ENCODE data around the gene SLC6A20.
"Not testable (repeated sequence)": the region's sequence is repeated elsewhere in the genome, so short reads cannot be mapped to it uniquely, and the experiment has no call there.

The SLC6A20 gene

GRCh38 chr3:45758871-45759270, 37.5 kb downstream of the SLC6A20 start:
- no peak for DNase-seq (ENCODE audit: low spot score)

GRCh38 chr3:45757141-45757540, 39.2 kb downstream of the SLC6A20 start:
- DNase-seq (ENCODE audit: low spot score), result not testable (repeated sequence)

DNA sequence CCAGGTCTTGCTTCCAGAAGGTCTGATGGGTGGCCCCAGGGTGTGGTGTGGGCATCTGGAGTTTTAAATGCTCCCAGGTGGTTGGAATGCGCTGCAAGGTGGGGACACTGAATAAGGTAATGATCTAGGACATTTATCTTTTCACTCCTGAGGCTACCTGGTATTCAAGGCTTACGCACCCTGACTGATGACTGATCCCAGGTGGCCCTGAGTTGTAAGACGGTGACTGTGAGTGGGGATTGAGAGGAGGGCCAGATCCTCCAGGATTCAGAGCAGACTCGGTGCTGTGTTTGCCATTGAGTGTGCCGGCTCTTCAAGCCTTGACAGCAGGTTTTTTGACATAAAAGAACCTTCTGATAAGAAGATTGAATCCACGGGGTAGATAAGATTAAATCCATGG, 40.3 kb downstream of the SLC6A20 start:
- DNase-seq (ENCODE audit: low spot score), result no peak

DNA sequence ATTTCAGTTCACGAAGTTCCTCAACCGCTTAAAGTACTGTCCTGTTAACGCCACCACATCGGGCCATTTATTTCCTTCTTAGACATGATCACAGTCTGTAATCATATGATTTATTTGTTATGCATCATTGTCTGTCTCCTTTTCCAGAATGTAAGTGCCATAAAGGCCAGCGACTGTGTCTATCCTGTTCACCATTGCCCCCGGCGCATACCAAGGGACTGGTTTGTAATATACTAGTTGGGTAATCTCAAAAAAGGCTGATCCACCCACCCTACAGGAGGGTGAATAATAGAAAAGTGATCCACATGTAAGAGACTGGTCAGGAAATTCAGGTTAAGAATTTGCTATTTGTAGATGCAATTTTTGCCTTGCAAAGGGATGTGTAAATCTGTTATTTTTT, 41.9 kb downstream of the SLC6A20 start:
- DNase-seq (ENCODE audit: low spot score), result no peak

DNA sequence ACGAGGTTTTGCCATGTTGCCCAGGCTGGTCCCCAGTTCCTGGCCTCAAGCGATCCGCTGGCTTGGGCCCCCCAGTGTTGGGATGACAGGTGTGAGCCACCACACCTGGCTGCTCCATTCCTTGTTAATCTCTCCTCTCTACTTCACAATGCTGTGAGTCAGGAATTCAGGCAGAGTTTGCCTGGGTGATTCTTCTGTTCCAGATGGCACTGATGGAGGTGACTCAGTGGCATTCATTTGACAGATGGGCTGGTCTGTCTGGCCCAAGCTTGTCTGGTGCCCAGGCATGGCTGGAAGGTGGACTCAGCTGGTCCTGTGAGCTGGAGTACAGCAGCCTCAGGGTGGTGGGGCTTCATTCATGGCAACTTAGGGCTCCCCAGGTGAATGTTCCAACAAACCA, 43.2 kb downstream of the SLC6A20 start:
- no peak for DNase-seq (ENCODE audit: low spot score)

DNA sequence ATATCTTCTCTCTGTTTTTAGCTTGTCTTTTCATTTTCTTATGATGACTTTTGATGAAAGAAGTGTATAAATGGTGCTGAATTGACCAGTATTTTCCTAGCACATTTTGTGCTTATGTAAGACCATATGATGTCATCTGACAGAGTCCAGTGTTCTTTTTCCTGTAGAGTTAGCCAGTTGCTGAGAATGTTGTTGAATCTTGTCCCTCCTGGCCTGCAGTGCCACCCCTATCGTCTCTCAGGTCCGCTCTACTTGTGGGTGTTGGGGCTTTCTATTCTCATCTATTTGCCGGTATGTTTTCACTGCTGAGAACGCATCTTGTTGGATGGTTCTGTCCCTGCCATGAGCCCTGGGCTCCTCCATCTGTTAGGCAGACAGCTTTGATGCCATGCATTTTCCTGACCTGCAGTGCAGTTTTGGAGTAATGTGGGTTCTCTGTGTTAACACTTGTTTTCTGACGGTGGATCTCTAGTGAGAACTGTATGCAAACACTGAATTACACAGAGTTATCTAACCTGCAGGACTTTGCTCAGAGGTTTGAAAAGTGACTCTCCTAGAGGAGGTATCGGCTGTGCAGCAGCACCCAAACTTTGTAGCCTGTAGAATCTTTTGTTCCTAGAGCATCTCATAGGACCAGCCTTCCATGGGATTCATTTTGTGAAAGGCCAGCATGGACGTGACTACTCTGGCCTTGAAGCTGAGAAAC, 44.6 kb downstream of the SLC6A20 start:
- DNase-seq (ENCODE audit: low spot score), result no peak

DNA sequence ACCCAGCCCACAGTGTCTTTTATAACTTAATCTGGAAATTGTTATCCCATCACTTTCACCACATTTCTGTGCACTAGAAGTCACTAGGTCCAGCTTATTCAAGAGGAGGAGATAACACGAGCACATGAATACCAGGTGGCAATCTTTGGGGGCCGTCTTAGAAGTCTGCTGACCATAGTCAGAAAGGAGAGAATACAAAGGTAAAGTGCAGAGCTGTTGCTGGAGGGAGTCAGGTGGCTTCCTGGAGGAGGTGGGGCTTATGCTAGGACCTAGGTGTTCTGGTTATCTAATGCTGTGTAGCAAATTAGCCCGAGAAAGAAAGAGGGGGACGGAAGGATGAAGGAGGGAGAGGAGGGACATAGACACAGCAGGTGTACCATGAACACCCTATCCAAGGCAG, 46.5 kb downstream of the SLC6A20 start:
- no peak for DNase-seq (ENCODE audit: low spot score)

GRCh38 chr3:45749036-45749600, 47.2 kb downstream of the SLC6A20 start:
- DNase-seq (ENCODE audit: low spot score), result not testable (repeated sequence)

DNA sequence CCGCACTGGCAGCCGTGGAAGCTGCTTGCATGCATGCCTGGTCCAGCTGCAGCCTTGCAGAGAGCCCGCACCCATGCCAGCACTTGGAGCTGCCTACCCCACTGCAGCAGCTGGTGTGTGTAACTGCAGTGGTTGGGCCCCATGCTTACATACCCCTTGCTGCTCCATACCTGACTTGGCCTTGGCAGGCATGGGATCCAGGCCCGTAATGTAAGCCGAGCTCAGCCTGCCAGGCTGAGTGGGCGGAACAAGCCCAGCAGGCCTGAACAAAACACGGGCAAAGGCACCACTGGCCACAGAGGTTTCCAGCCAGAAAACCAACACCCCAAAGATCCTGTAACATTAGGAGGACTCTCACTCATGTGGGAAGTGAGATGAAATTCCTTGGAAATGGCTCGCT, 48.3 kb downstream of the SLC6A20 start:
- no peak for DNase-seq (ENCODE audit: low spot score)

DNA sequence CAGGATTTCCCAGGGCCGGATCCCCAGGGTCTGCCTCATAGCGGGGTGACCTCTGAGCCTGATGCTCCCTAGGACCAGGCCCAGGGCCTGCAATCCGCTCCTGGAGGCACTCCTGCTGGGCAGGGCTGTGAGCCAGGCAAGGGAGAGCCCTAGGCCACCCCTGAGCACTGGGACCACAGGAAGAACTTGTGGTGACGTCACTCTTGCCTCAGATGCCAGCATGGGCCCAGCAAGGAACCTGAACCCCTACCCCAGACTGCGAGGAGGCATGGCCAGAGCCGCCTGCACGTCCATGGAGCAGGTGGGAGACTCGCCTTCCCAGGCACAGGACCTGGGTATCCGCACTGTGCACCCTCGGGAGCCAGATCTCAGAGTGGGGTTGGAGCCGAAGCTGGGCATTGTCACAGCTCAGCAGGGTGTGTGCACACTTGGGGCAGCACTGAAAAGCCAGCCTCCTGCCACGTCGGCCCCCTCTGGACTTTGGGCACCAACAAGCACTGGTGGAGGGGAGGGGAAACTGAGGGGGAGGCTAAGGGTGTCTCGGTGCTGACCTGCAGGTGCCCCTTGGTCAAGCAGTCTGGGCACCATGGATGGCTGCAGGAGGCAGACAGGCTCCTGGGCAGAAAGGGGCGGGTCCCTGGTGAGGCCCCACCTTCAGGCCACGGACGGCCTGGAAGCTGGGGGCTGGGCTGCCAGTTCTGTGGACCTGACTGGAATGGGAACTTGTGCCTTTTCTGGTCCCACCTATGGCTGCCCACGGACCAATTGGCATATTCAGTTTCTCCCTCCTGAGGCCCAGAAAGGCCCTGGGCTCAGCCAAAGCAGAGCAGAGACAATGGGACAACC, 49.3 kb downstream of the SLC6A20 start:
- no peak for DNase-seq (ENCODE audit: low spot score)

DNA sequence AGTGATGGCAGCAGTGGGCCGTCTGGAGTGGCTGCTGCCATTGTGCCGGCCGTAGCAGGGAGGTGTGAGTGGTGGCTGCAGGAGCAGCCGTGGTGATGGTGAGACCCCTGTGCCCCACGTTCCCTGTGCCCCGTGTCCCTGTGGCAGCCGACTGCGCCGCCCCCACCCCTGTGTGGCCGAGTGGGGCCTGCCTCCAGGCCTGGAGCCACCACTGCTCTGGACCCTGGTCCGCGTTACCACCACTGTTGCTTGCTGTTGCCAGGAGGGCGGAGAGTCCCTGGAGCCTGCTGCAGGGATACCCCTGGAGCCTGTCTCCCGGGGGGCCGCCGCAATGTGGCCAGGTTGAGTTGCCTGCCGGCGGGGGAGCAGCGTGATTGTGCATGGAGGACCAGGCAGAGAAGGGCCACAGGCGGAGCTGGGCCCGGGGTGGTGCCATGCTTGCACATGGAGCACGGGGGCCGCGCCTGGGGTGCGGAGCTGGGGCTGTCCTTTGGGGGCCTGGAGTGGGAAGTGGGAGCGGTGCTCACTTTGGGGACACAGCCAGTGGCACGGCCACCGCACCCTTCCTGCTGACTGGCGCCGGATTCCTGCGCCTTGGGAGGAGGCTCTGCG, 50.1 kb downstream of the SLC6A20 start:
- no peak for DNase-seq (ENCODE audit: low spot score)

- no peak for DNase-seq (ENCODE audit: low spot score)
These were observed 53.8 kb downstream of the SLC6A20 start for GRCh38 chr3:45742461-45743089.

DNA sequence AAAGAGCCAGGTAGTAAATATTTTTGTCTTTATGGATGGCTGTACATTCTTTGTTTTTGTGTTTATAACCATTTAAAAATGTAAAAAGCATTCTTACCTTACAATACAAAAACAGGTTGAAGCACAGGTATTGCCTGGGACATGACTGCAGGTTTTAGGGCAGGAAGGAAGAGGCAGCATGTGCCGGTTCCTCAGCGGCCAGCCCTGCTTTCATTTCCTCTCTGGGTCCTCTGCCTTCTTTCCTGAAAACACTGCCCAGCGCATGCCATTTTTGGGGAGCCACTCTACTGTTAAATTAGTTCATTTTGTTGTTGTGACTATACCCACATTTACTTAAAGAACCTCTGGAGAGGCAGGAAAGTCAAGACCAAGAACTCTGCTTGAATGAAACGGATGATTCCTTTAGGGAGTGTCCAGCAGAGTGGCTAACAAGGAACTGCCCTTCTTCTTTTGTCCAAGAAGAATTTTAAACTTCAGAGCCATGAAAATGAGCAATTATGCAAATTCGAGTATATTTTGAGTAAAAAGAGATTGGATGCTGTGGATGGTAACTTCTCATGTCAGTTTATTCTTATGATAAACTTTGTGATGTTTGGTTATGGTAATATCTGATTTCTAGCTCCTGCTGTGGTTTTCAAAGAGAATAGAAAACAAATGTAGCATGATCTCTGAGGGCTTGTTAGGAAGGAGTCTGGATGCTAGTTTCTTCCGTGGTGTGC, 54.4 kb downstream of the SLC6A20 start:
- DNase-seq (ENCODE audit: low spot score), result no peak

DNA sequence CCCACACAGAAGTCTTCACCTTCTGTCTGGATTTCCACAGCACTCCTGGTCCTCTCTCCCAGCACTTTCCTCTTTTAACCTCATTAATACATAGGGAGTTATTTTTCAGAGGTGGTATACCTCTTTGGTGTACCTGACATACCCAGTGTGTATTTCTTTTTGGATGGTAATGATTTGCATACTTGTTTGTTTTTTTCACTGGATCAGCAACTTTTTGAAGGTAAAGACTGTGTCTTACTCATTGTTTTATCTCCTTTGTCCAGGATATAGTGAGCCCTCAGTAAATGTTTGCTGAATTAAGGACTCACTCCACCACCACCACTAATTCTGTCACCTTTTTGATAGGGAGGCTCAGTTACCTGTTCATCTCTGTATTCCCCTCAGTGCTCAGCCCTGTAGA, 55.1 kb downstream of the SLC6A20 start:
- no peak for DNase-seq (ENCODE audit: low spot score)

DNA sequence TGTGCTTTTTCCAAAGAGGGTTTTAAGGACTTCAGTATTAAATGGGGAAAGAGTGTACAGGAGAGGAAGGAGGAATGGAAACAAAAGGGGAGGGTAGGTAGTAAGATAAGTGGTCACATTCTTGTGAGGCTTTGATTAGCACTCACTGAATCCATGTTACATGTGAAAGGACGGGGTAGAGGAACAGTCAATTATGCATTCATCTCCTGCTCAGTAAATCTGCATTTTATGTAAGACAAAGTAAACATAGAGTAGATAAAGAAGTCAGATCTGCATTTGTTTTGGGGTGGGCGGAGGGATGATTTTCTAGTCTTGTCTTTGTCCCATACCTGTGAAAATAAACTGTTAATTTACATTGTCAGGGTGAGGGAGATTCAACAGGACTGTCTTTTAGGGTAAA, 56.3 kb downstream of the SLC6A20 start:
- no peak for DNase-seq (ENCODE audit: low spot score)

DNA sequence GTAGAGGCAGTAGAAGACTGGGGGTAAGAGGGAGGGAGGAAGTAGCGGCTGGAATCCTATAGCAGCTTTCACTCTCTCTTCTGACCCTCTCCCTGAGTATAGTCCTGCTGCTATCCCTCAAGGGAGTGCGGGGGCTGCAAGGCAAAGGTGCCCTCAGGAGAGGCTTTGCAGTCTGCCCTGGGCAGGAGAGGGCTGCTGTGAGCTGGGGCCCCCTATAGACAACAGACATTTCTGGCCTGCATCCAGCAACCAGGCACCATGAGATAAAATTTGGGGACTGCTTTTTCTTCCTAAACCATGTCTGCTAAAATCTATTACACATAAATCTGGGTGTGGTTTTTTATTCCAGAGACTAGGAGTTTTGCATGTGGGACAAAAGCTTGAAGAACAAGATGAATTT, 59.1 kb downstream of the SLC6A20 start:
- no peak for DNase-seq (ENCODE audit: low spot score)

DNA sequence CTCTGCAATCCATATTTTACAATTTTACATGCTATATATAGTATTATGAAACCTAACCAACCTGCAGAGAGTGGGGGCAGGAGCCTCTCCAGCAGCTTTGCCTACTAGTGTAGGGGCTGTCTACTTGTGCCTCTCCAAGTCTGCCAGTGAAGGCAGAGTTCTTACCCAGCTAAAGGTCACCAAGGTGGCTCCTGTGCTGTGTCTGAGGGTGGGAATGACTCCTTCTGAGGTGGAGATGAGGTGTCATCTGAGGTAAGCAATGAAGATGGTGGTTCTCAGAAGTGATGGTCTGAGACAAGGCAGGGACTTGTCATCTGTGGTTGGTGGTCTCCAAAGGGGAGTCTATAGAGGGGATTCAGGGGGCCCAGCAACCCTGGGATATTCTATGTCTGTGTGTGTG, 59.6 kb downstream of the SLC6A20 start:
- no peak for DNase-seq (ENCODE audit: low spot score)

GRCh38 chr3:45730409-45731154, 65.8 kb downstream of the SLC6A20 start:
- no peak for DNase-seq (ENCODE audit: low spot score)

- DNase-seq (ENCODE audit: low spot score), result no peak
These were observed 66.7 kb downstream of the SLC6A20 start for GRCh38 chr3:45729614-45730013.

DNA sequence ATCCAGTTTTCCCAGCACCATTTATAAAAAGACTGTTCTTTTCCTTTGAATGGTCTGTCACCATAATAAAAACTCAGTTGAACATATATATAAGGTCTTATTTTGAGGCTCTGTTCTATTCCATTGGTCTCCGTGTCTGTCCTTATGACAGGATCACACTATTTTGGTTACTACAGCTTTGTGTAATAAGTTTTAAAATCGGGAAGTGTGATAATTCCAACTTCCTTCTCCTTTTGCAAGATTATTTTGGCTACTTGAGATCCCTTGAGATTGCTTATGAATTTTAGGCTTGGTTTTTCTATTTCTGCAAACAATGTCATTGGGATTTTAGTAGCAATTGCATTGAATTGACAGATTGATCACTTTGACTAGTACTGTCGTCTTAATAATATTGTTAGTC, 71.4 kb downstream of the SLC6A20 start:
- DNase-seq (ENCODE audit: low spot score), result no peak
